DND-41 (cell line): ENCODE measurements around the gene CLCNKB.
A peak's percentile ranks its signal among the peaks of the same experiment; 100 is the strongest.
"Not testable (repeated sequence)": the region's sequence is repeated elsewhere in the genome, so short reads cannot be mapped to it uniquely, and the experiment has no call there.

Experiments used
- ATAC-seq: fragments of 200-7000 bp; cut with Tn5 transposase; 3 replicates; pipeline ENCODE4 v1.9.1; 2021; ENCODE audit warnings: low read depth; ENCODE audit not compliant: insufficient read depth
- DNase-seq: peaks from one replicate; pipeline ENCODE4 v3.0.0-alpha.2; 2020
- H2AFZ ChIP-seq: 2 replicates; pipeline ENCODE4 v1.6.0; 2012; ENCODE audit warnings: low read depth, low read length
- H3K27ac ChIP-seq: 2 replicates; pipeline ENCODE4 v1.5.1; 2012; ENCODE audit warnings: low read length, inconsistent platforms
- H3K27me3 ChIP-seq: fragments of 200-600 bp; sonication (generic); 2 replicates; pipeline ENCODE4 v1.6.0; 2012; ENCODE audit warnings: low read length, mild to moderate bottlenecking, inconsistent platforms; ENCODE audit not compliant: insufficient read depth, poor library complexity
- H3K36me3 ChIP-seq: 2 replicates; pipeline ENCODE4 v1.5.1; 2012; ENCODE audit warnings: low read length, inconsistent platforms; ENCODE audit not compliant: insufficient read depth
- H3K4me1 ChIP-seq: 2 replicates; pipeline ENCODE4 v1.5.1; 2012; ENCODE audit warnings: mild to moderate bottlenecking, low read length; ENCODE audit not compliant: insufficient read depth
- H3K4me2 ChIP-seq: 2 replicates; pipeline ENCODE4 v1.6.0; 2012; ENCODE audit warnings: mild to moderate bottlenecking, moderate library complexity, low read length, inconsistent platforms; ENCODE audit not compliant: insufficient read depth
- H3K4me3 ChIP-seq, 2 experiments: fragments of 200-600 bp in 1 of 2; shearing (Covaris generic) in 1 of 2; 2 replicates each; pipeline ENCODE4 v1.5.1; 2012 to 2016; ENCODE audit warnings: inconsistent platforms in 2 of 2, low read length in 2 of 2, mild to moderate bottlenecking in 2 of 2, low read depth in 1 of 2, moderate library complexity in 1 of 2
- H3K79me2 ChIP-seq: 2 replicates; pipeline ENCODE4 v1.6.0; 2012; ENCODE audit warnings: low read length, inconsistent platforms; ENCODE audit not compliant: insufficient read depth
- H3K9ac ChIP-seq: 2 replicates; pipeline ENCODE4 v1.6.0; 2012; ENCODE audit warnings: low read depth, mild to moderate bottlenecking, inconsistent platforms, low read length, moderate library complexity
- H3K9me3 ChIP-seq: 2 replicates; pipeline ENCODE4 v1.5.1; 2012; ENCODE audit warnings: low read length, moderate library complexity, mild to moderate bottlenecking, inconsistent platforms; ENCODE audit not compliant: insufficient read depth, severe bottlenecking
- H4K20me1 ChIP-seq: 2 replicates; pipeline ENCODE4 v1.6.0; 2012; ENCODE audit warnings: low read length; ENCODE audit not compliant: insufficient read depth
- EZH2 ChIP-seq: IDR thresholded peaks from 3 replicates; pipeline ENCODE4 v1.6.1; 2012; ENCODE audit warnings: borderline replicate concordance, low read depth, mild to moderate bottlenecking, moderate library complexity, low read length, inconsistent platforms; ENCODE audit not compliant: severe bottlenecking
- TF ChIP-seq, protein P1 (sequence below): IDR thresholded peaks from 2 replicates; pipeline ENCODE4 v1.5.1; 2012; ENCODE audit warnings: borderline replicate concordance, low read length, moderate library complexity, mild to moderate bottlenecking; ENCODE audit not compliant: poor library complexity, severe bottlenecking; ENCODE audit errors: extremely low read depth

The CLCNKB gene

DNA sequence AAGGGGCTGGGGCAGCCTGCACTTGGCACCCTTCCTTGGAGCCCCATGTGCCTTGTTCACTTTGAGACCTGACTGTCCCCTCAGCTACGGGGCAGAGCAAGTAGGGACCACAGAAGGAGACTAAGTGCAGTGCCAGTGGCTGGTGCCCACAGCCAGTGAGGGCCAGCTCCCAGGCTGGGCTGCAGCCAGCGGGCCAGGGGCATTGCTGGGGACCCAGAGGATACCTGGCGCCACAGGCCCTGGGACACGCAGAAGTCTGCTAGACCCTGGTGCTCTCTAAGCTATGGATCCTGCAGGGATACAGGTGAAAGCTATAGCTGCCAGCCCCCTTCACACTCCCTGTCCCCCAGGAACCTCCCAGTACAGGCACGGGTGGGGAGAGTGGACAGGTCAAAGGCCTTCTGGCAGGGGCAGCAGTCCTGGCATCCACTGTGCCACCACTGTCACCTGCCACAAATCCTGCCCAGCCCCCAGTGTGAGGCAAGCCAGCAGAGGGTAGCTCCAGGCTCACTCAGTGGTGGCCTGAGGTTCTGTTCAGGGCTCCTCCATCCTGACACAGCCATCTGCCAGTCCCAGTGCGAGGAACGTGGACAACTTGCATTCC is 20.4 kb upstream of the CLCNKB start:
- peaks cover 17% of the 10 kb centered on the region for H3K27me3 ChIP-seq

DNA sequence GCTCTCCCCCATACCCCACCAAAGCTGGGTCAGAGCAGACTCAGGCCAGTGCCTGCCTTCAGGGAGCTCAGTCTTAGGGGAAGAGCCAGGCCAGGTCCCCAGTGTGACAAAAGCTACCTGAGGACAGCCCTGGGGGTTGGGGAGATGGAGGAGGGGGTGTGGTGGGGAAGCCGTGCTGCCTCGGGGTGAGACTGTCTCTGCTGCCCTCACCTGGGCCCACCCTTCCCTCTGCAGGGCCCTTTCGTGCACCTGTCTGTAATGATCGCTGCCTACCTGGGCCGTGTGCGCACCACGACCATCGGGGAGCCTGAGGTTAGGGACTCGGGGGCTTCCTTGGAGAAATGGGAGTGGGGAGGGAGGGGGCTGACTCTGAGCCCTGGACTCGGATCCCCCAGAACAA is 17.3 kb upstream of the CLCNKB start:
- H3K4me3 ChIP-seq, H3K27me3 ChIP-seq, H4K20me1 ChIP-seq, H3K79me2 ChIP-seq, H3K4me1 ChIP-seq, H2AFZ ChIP-seq, H3K27ac ChIP-seq, H3K9ac ChIP-seq, ATAC-seq, H3K9me3 ChIP-seq, DNase-seq, H3K36me3 ChIP-seq, H3K4me2 ChIP-seq: not testable (repeated sequence)

More for the DNA sequence above, 20.4 kb upstream of the CLCNKB start:
- Histone ChIP-seq H3K79me2 (no peaks in the 10 kb centered on the region), H3K9me3 (no peaks in the 10 kb centered on the region), H2AFZ (no peak overlapping the region), H4K20me1 (peaks cover 3% of the 10 kb centered on the region), H3K4me2 (no peak overlapping the region), H3K9ac (no peak overlapping the region), H3K27ac (no peak overlapping the region), H3K4me3 (no peak overlapping the region), H3K4me1 (no peaks in the 10 kb centered on the region), H3K36me3 (no peaks in the 10 kb centered on the region)
- no peak for ATAC-seq
- TF ChIP-seq EZH2: no peak
- TF ChIP-seq, protein P1, sequence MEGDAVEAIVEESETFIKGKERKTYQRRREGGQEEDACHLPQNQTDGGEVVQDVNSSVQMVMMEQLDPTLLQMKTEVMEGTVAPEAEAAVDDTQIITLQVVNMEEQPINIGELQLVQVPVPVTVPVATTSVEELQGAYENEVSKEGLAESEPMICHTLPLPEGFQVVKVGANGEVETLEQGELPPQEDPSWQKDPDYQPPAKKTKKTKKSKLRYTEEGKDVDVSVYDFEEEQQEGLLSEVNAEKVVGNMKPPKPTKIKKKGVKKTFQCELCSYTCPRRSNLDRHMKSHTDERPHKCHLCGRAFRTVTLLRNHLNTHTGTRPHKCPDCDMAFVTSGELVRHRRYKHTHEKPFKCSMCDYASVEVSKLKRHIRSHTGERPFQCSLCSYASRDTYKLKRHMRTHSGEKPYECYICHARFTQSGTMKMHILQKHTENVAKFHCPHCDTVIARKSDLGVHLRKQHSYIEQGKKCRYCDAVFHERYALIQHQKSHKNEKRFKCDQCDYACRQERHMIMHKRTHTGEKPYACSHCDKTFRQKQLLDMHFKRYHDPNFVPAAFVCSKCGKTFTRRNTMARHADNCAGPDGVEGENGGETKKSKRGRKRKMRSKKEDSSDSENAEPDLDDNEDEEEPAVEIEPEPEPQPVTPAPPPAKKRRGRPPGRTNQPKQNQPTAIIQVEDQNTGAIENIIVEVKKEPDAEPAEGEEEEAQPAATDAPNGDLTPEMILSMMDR: no peak
- no peak for DNase-seq

DNA sequence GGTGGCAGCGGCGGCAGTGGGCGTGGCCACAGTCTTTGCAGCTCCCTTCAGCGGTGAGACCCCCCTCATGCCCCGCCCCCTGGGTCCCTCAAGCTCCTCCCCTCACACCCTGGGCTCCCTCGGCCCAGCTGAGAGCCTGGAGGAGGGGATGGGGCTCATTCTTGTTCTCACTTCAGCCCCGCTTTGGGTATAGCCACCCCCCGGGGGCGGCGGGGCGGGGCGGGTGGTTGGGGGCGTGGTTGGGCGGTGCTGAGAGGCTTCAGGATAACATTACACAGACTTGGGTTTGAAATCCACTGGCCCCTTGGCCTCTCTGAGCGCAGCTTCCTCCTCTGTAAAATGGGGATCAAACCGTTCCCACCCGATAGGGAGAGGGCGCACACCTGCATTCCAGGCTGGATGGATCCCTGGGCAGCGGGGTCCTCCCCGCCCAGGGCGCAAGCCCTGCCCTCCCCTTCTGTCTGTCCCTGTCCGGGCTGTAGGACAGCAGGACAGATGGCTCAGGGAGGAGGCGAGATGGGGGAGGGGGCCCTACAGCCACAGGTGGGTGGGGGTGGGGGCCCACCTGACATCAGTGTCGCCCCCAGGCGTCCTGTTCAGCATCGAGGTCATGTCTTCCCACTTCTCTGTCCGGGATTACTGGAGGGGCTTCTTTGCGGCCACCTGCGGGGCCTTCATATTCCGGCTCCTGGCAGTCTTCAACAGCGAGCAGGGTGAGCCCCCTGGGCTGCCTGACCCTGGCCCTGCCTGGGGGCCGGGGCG is 16.7 kb upstream of the CLCNKB start:
- no peak overlapping the region for H3K4me2 ChIP-seq
- no peaks in the 10 kb centered on the region for H3K27me3 ChIP-seq
- H3K4me1 ChIP-seq: no peaks in the 10 kb centered on the region
- no peaks in the 10 kb centered on the region for H3K79me2 ChIP-seq
- no peak overlapping the region for H3K9ac ChIP-seq
- TF ChIP-seq, protein P1: no peak
- no peak for TF ChIP-seq EZH2
- ATAC-seq (0 out of 3 replicates have a peak, but pooled peaks have one; percentile 33), DNase-seq (peak; percentile 10)
- no peaks in the 10 kb centered on the region for H3K9me3 ChIP-seq
- no peak overlapping the region for H3K4me3 ChIP-seq
- H4K20me1 ChIP-seq: no peaks in the 10 kb centered on the region
- H2AFZ ChIP-seq: no peak overlapping the region
- no peaks in the 10 kb centered on the region for H3K36me3 ChIP-seq
- H3K27ac ChIP-seq: no peak overlapping the region

DNA sequence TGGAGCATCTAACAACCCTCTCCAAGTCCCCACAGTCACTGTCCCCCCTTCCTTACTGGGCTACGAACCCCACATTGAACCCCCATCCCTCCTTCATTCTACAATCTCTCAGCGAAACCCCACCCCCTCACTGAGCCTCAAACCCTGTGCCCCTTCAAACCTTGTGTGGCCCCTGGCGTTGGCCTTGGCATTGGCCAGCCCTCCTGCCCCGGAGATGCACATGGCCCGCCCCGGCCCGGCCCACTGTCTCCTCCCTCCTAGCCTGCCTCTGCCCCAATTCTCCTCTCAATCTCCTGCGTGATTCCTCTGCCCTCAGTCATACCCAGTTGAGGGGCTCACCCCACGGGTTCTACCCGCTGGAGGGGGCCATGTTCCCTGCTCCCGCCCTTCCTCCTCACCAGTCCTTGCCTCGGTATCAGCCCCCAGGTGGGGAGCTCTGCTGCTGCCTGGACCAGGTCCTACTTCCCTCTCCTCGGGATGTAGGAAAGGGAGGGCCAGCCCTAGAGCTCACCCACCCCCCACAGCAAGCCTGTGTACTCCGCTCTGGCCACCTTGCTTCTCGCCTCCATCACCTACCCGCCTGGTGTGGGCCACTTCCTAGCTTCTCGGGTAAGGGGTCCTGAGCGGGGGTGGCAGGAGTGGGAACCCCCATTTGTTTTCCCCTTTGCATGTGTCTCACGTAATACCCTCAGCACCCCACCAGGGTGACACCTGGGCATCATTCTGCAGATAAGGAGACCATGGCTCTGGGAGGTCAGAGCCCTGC is 15.2 kb upstream of the CLCNKB start:
- Histone ChIP-seq H3K79me2 (no peaks in the 10 kb centered on the region), H3K27ac (no peak overlapping the region), H3K27me3 (no peaks in the 10 kb centered on the region), H3K4me3 (no peak overlapping the region), H3K4me1 (no peaks in the 10 kb centered on the region), H3K4me2 (no peak overlapping the region), H2AFZ (no peak overlapping the region), H3K36me3 (no peaks in the 10 kb centered on the region), H3K9me3 (no peaks in the 10 kb centered on the region), H3K9ac (no peak overlapping the region), H4K20me1 (no peaks in the 10 kb centered on the region)
- TF ChIP-seq EZH2: no peak
- TF ChIP-seq, protein P1: no peak
- ATAC-seq (no peak), DNase-seq (no peak)

DNA sequence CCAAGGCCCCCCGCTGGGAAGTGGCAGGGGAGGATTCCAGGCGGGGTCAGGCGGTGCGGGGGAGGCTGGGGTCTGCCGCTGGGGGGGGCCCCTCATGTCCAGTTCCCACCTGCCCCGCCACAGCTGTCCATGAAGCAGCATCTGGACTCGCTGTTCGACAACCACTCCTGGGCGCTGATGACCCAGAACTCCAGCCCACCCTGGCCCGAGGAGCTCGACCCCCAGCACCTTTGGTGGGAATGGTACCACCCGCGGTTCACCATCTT is 14.6 kb upstream of the CLCNKB start:
- H3K27ac ChIP-seq, H2AFZ ChIP-seq, H3K4me3 ChIP-seq, H3K4me2 ChIP-seq, H3K27me3 ChIP-seq, H3K4me1 ChIP-seq, H4K20me1 ChIP-seq, DNase-seq, H3K9ac ChIP-seq, H3K36me3 ChIP-seq, H3K79me2 ChIP-seq, ATAC-seq, H3K9me3 ChIP-seq: not testable (repeated sequence)
